H1 (cell line): Measurements from ENCODE around the gene MPHOSPH10. TPM values are rescaled to one million over a fixed set of nuclear protein-coding genes. Genes with fewer than 3 reads are reported as not detected.

ENCODE experiments used
- CTCF ChIA-PET: fragments of 300-600 bp; sonication (Branson Sonifier 250); formaldehyde crosslinking; loops from one replicate; lab custom pipeline; 2021; ENCODE audit not compliant: partially characterized antibody; lab: Charles Lee
- POLR2A ChIA-PET: fragments of 300-600 bp; sonication (Branson Sonifier 250); formaldehyde crosslinking; loops from one replicate; lab custom pipeline; 2021; ENCODE audit warnings: inconsistent platforms; ENCODE audit not compliant: partially characterized antibody; lab: Charles Lee
- DNase-seq, 2 experiments: peaks; one replicate each; pipeline versions ENCODE4 v3.0.0 to v3.0.0-alpha.2; 2010 to 2022; ENCODE audit warnings: low spot score in 2 of 2, low read depth in 1 of 2, mixed read lengths in 1 of 2
- FAIRE-seq: peaks from 2 replicates; lab custom pipeline; 2011; peaks lifted over from hg19 to GRCh38; lab: Jason Lieb, UNC
- H2AFZ ChIP-seq: 2 replicates; pipeline ENCODE4 v1.8.1; 2012; ENCODE audit warnings: low read length, inconsistent platforms
- H2AK5ac ChIP-seq: 2 replicates; pipeline ENCODE4 v1.6.1; 2013; ENCODE audit warnings: low read depth, low read length
- H2BK120ac ChIP-seq: replicated peaks from 2 replicates; pipeline ENCODE3; 2013; ENCODE audit warnings: low read depth, low read length, inconsistent platforms
- H2BK12ac ChIP-seq: 2 replicates; pipeline ENCODE4 v1.6.1; 2013; ENCODE audit warnings: low read depth, low read length
- H2BK15ac ChIP-seq: 2 replicates; pipeline ENCODE4 v1.6.1; 2013; ENCODE audit warnings: low read length
- H2BK20ac ChIP-seq: 2 replicates; pipeline ENCODE4 v1.6.1; 2013; ENCODE audit warnings: low read length
- H2BK5ac ChIP-seq: 2 replicates; pipeline ENCODE4 v1.6.1; 2013; ENCODE audit warnings: low read depth, low read length
- H3K14ac ChIP-seq: 2 replicates; pipeline ENCODE4 v1.6.1; 2013; ENCODE audit warnings: inconsistent platforms; ENCODE audit not compliant: insufficient read length
- H3K18ac ChIP-seq: 2 replicates; pipeline ENCODE4 v1.6.1; 2013; ENCODE audit warnings: low read length; ENCODE audit errors: extremely low read depth
- H3K23ac ChIP-seq: 2 replicates; pipeline ENCODE4 v1.6.1; 2013; ENCODE audit warnings: inconsistent platforms; ENCODE audit not compliant: insufficient read length
- H3K23me2 ChIP-seq: 2 replicates; pipeline ENCODE4 v1.6.1; 2013; ENCODE audit warnings: low read depth, low read length
- H3K27ac ChIP-seq: 2 replicates; pipeline ENCODE4 v1.6.1; 2011; ENCODE audit warnings: low read depth, low read length, inconsistent platforms
- H3K27me3 ChIP-seq, 4 experiments: replicated peaks in 1 of 4; 1 replicate in 1 of 4; 2 replicates in 3 of 4; pipeline versions ENCODE4 v1.6.1 to v1.8.1; 2011 to 2013; ENCODE audit warnings: low read length in 3 of 4, mild to moderate bottlenecking in 3 of 4, inconsistent platforms in 2 of 4, mixed read lengths in 2 of 4, moderate library complexity in 1 of 4; ENCODE audit not compliant: control insufficient read depth in 3 of 4, insufficient read depth in 3 of 4; ENCODE audit errors: extremely low read depth in 1 of 4
- H3K36me3 ChIP-seq, 4 experiments: 2 replicates each; pipeline versions ENCODE4 v1.6.1 to v1.8.1; 2011 to 2013; ENCODE audit warnings: mild to moderate bottlenecking in 4 of 4, low read length in 3 of 4, moderate library complexity in 2 of 4, control low read depth in 1 of 4, inconsistent platforms in 1 of 4; ENCODE audit not compliant: insufficient read depth in 4 of 4, control insufficient read depth in 2 of 4
- H3K4ac ChIP-seq: replicated peaks from 2 replicates; pipeline ENCODE3; 2013; ENCODE audit warnings: low read length, low read depth, mixed read lengths, inconsistent platforms; ENCODE audit not compliant: insufficient read length
- H3K4me1 ChIP-seq, 4 experiments: replicated peaks in 1 of 4; 1 replicate in 1 of 4; 2 replicates in 3 of 4; pipeline versions ENCODE4 v1.6.1 to v1.8.1; 2011 to 2013; ENCODE audit warnings: low read length in 3 of 4, inconsistent platforms in 2 of 4, mixed read lengths in 1 of 4; ENCODE audit not compliant: insufficient read depth in 4 of 4, control insufficient read depth in 3 of 4
- H3K4me2 ChIP-seq, 2 experiments: 2 replicates each; pipeline versions ENCODE4 v1.6.1 to v1.8.1; 2011 to 2013; ENCODE audit warnings: low read depth in 2 of 2, low read length in 2 of 2, control low read depth in 1 of 2, inconsistent platforms in 1 of 2, mild to moderate bottlenecking in 1 of 2; ENCODE audit not compliant: insufficient read depth in 1 of 2
- H3K4me3 ChIP-seq, 4 experiments: fragments of 200-600, 300-600 bp in 1 of 4; sonication (generic), shearing (Covaris generic), sonication (Bioruptor Twin) in 1 of 4; 2 replicates each; pipeline versions ENCODE4 v1.5.1 to v1.8.1; 2011 to 2016; ENCODE audit warnings: low read length in 4 of 4, low read depth in 3 of 4, control low read depth in 2 of 4, inconsistent platforms in 2 of 4, mild to moderate bottlenecking in 2 of 4, mixed read lengths in 1 of 4, moderate library complexity in 1 of 4; ENCODE audit not compliant: insufficient read depth in 2 of 4; ENCODE audit errors: extremely low read depth in 1 of 4
- H3K56ac ChIP-seq: replicated peaks from 2 replicates; pipeline ENCODE3; 2013; ENCODE audit warnings: low read depth, mild to moderate bottlenecking, mixed read lengths, low read length, inconsistent platforms; ENCODE audit not compliant: insufficient read length
- H3K79me1 ChIP-seq: 2 replicates; pipeline ENCODE4 v1.6.1; 2013; ENCODE audit warnings: low read depth, low read length, control low read depth
- H3K79me2 ChIP-seq, 2 experiments: 2 replicates each; pipeline versions ENCODE4 v1.6.1 to v1.8.1; 2012 to 2013; ENCODE audit warnings: low read length in 2 of 2, mild to moderate bottlenecking in 2 of 2, inconsistent platforms in 1 of 2; ENCODE audit not compliant: insufficient read depth in 2 of 2, control insufficient read depth in 1 of 2
- H3K9ac ChIP-seq, 4 experiments: replicated peaks in 1 of 4; 1 replicate in 1 of 4; 2 replicates in 3 of 4; pipeline versions ENCODE4 v1.6.1 to v1.8.1; 2011 to 2013; ENCODE audit warnings: low read depth in 3 of 4, low read length in 3 of 4, control low read depth in 2 of 4, mild to moderate bottlenecking in 2 of 4, moderate library complexity in 2 of 4, inconsistent platforms in 1 of 4; ENCODE audit errors: extremely low read depth in 1 of 4
- H3K9me3 ChIP-seq, 2 experiments: 2 replicates each; pipeline versions ENCODE4 v1.6.1 to v1.8.1; 2012 to 2013; ENCODE audit warnings: mild to moderate bottlenecking in 2 of 2, moderate library complexity in 2 of 2, control low read depth in 1 of 2, inconsistent platforms in 1 of 2, low read depth in 1 of 2, low read length in 1 of 2, mixed read lengths in 1 of 2; ENCODE audit not compliant: insufficient read depth in 2 of 2
- H4K20me1 ChIP-seq, 2 experiments: replicated peaks in 1 of 2; 2 replicates each; pipeline versions ENCODE3 to v1.8.1; 2011 to 2013; ENCODE audit warnings: inconsistent platforms in 2 of 2, low read length in 2 of 2, mild to moderate bottlenecking in 1 of 2; ENCODE audit not compliant: insufficient read depth in 2 of 2, control insufficient read depth in 1 of 2
- H4K5ac ChIP-seq: 2 replicates; pipeline ENCODE4 v1.6.1; 2013; ENCODE audit warnings: low read length, low read depth, mixed read lengths, inconsistent platforms; ENCODE audit not compliant: insufficient read length
- H4K8ac ChIP-seq: 2 replicates; pipeline ENCODE4 v1.8.0; 2013; ENCODE audit warnings: mild to moderate bottlenecking, moderate library complexity, low read length, inconsistent platforms; ENCODE audit not compliant: insufficient read depth; ENCODE audit errors: extremely low read depth
- H4K91ac ChIP-seq: replicated peaks from 2 replicates; pipeline ENCODE3; 2013; ENCODE audit warnings: low read length, mixed read lengths, inconsistent platforms; ENCODE audit not compliant: insufficient read length
- CEBPB ChIP-seq: IDR thresholded peaks from 2 replicates; pipeline ENCODE4 v1.6.1; 2012; ENCODE audit warnings: low read depth, low read length
- CHD2 ChIP-seq: IDR thresholded peaks from 2 replicates; pipeline ENCODE4 v1.6.1; 2012; ENCODE audit warnings: low read length, improper control_type of control experiment
- EZH2 ChIP-seq: fragments of 200-600 bp; sonication (generic); IDR thresholded peaks from 2 replicates; pipeline ENCODE4 v1.7.1; 2012; ENCODE audit warnings: low read depth, mild to moderate bottlenecking, moderate library complexity, low read length, inconsistent platforms; ENCODE audit not compliant: severe bottlenecking
- KDM5A ChIP-seq: fragments of 200-600 bp; IDR thresholded peaks from 2 replicates; pipeline ENCODE4 v1.7.1; 2012; ENCODE audit warnings: mild to moderate bottlenecking, low read length, inconsistent platforms, mixed read lengths
- NANOG ChIP-seq: IDR thresholded peaks from 2 replicates; pipeline ENCODE4 v1.6.1; 2011; ENCODE audit warnings: low read length, low read depth, mild to moderate bottlenecking, inconsistent platforms; ENCODE audit not compliant: insufficient read depth, poor library complexity, severe bottlenecking
- NRF1 ChIP-seq: IDR thresholded peaks from 2 replicates; pipeline ENCODE4 v1.6.1; 2011; ENCODE audit warnings: mild to moderate bottlenecking, low read depth, low read length, improper control_type of control experiment
- POLR2AphosphoS5 ChIP-seq: IDR thresholded peaks from 2 replicates; pipeline ENCODE4 v1.6.1; 2011; ENCODE audit warnings: low read depth, low read length
- SAP30 ChIP-seq: fragments of 300-600 bp; sonication (generic); IDR thresholded peaks from 2 replicates; pipeline ENCODE4 v1.7.1; 2012; ENCODE audit warnings: low read length, moderate library complexity, mild to moderate bottlenecking, inconsistent platforms; ENCODE audit not compliant: insufficient read depth, insufficient replicate concordance
- SP1 ChIP-seq: IDR thresholded peaks from 2 replicates; pipeline ENCODE4 v1.6.1; 2011; ENCODE audit warnings: low read depth, low read length
- SRF ChIP-seq: IDR thresholded peaks from 2 replicates; pipeline ENCODE4 v1.6.1; 2011; ENCODE audit warnings: mild to moderate bottlenecking, low read depth, low read length, moderate library complexity
- SUZ12 ChIP-seq: fragments of 200-600 bp; sonication (generic); IDR thresholded peaks from 2 replicates; pipeline ENCODE4 v1.6.1; 2012; ENCODE audit warnings: mild to moderate bottlenecking, inconsistent platforms, low read length, moderate library complexity, mixed read lengths
- WGBS, 2 experiments: shearing (Covaris generic) in 1 of 2; methylation state at CpG; one replicate each; pipeline versions ENCODE4 v1.1.6 to v1.1.7; 2013 to 2015; ENCODE audit warnings: low lambda C conversion rate in 2 of 2, mixed read lengths in 2 of 2, inconsistent platforms in 1 of 2, low coverage in 1 of 2, missing lambda C conversion rate in 1 of 2; ENCODE audit not compliant: insufficient replicate concordance in 2 of 2, insufficient coverage in 1 of 2, insufficient read length in 1 of 2; ENCODE audit errors: extremely low coverage in 1 of 2, missing lambda C conversion rate in 1 of 2; 5-methylcytosine and 5-hydroxymethylcytosine counted together
- polyA plus RNA-seq, 7 experiments: library from polyadenylated mRNA; depleted of rRNA in 3 of 7; stranded (reverse) in 5 of 7; unstranded in 2 of 7; fragments of >200 nt in 5 of 7; fragments of 200-250 nt in 2 of 7; gene quantifications; 1 replicate in 5 of 7; 2 replicates in 1 of 7; 4 replicates in 1 of 7; pipeline versions ENCODE4 v1.2.1 to v1.2.3, GENCODE V29; 2011 to 2013; ENCODE audit warnings: missing spikeins in 2 of 7, mixed read lengths in 2 of 7
- total RNA-seq: library from RNA; stranded (reverse); fragmentation: NEBNext Ultra II Directional; extraction: Animal tissue kit (Norgen Biotek cat#: 25700); gene quantifications from 2 replicates; pipeline ENCODE4 v1.2.1, GENCODE V29; 2021

MPHOSPH10 gene
- total and polyA plus RNA-seq, 2 of the 8 experiments (the other 6 are each of a cell fraction or from before 2014, with no cell fraction given) = 4.5 to 39.1 TPM

GRCh38 chr2:71187589-71187988 lies 57.2 kb downstream of the MPHOSPH10 start:
- no peak overlapping the region for H3K4me3 ChIP-seq
- no peak for TF ChIP-seq NRF1
- TF ChIP-seq SRF = no peak
- no peak for TF ChIP-seq NANOG
- TF ChIP-seq EZH2 = no peak
- TF ChIP-seq CHD2 = no peak
- no peak for TF ChIP-seq SUZ12
- no peak for TF ChIP-seq POLR2AphosphoS5
- no peak for TF ChIP-seq CEBPB
- no peak for TF ChIP-seq KDM5A
- TF ChIP-seq SAP30 = no peak
- TF ChIP-seq SP1 = no peak
- no peak overlapping the region for H2AFZ ChIP-seq
- H4K8ac ChIP-seq = no peak overlapping the region
- H2BK20ac ChIP-seq = no peak overlapping the region
- no peak overlapping the region for H2BK5ac ChIP-seq
- ChIA-PET POLR2A (interaction anchor here (0.7 to 1.6 kb wide), 3 partner anchors 12 to 40 kb away, joined by 3 to 5 read pairs (median 3); partner anchors contain the start of gene PAIP2B), CTCF (interaction anchor here (0.9 to 3.5 kb wide), 14 partner anchors 8 to 247 kb away, joined by 3 to 14 read pairs (median 4); partner anchors contain the start of gene ZNF638)
- no peak overlapping the region for H4K91ac ChIP-seq
- no peak overlapping the region for H3K4ac ChIP-seq
- H4K5ac ChIP-seq = no peak overlapping the region
- peaks cover 0 to 11% (median 5%) of the 10 kb centered on the region in 4 experiments; a peak in 4 of 7 replicates for H3K4me1 ChIP-seq
- H3K79me1 ChIP-seq = no peaks in the 10 kb centered on the region
- peaks cover 0 to 4% of the 10 kb centered on the region in 2 experiments; a peak in 1 of 4 replicates for H3K79me2 ChIP-seq
- WGBS, 2 experiments = 81% methylated on average over 2 of the region's 2 CpGs; no CpG with 5 or more reads in 1 of the 2 experiments
- H3K27ac ChIP-seq = no peak overlapping the region
- no peak overlapping the region for H3K18ac ChIP-seq
- DNase-seq (no peak), FAIRE-seq (no peak)
- H2AK5ac ChIP-seq = no peak overlapping the region
- no peak overlapping the region for H3K56ac ChIP-seq
- no peaks in the 10 kb centered on the region for H3K23me2 ChIP-seq
- H4K20me1 ChIP-seq = no peaks in the 10 kb centered on the region
- H3K9ac ChIP-seq = no peak overlapping the region
- no peaks in the 10 kb centered on the region for H3K36me3 ChIP-seq
- H2BK120ac ChIP-seq = no peak overlapping the region
- no peaks in the 10 kb centered on the region for H3K9me3 ChIP-seq
- no peak overlapping the region for H2BK15ac ChIP-seq
- H3K23ac ChIP-seq = no peak overlapping the region
- H3K4me2 ChIP-seq = no peak overlapping the region
- H3K27me3 ChIP-seq = no peaks in the 10 kb centered on the region
- no peak overlapping the region for H3K14ac ChIP-seq
- no peak overlapping the region for H2BK12ac ChIP-seq
